Liver (tissue), 9 donors: ENCODE results near the gene CFAP157. TPM values are rescaled to one million over a fixed set of nuclear protein-coding genes. Genes with fewer than 3 reads are reported as not detected.

ENCODE experiments used
- DNase-seq: peaks from one replicate; pipeline ENCODE4 v3.0.0-alpha.2; 2017; ENCODE audit warnings: low spot score
- H3K27ac ChIP-seq, 2 donors: one replicate each; pipeline ENCODE4 v1.7.0; 2013; ENCODE audit warnings: inconsistent platforms in 2 of 2, low read length in 2 of 2, control low read depth in 1 of 2, low read depth in 1 of 2, mild to moderate bottlenecking in 1 of 2
- H3K27me3 ChIP-seq, 4 donors: one replicate each; pipeline versions ENCODE4 v1.6.1 to v1.7.0; 2013; ENCODE audit warnings: low read length in 3 of 4, inconsistent platforms in 1 of 4, mild to moderate bottlenecking in 1 of 4, moderate library complexity in 1 of 4; ENCODE audit not compliant: control insufficient read depth in 4 of 4, insufficient read depth in 4 of 4
- H3K36me3 ChIP-seq, 4 donors: one replicate each; pipeline versions ENCODE4 v1.6.1 to v1.7.0; 2013; ENCODE audit warnings: low read length in 3 of 4, mild to moderate bottlenecking in 3 of 4, low read depth in 1 of 4, moderate library complexity in 1 of 4; ENCODE audit not compliant: control insufficient read depth in 4 of 4, insufficient read depth in 3 of 4
- H3K4me1 ChIP-seq, 4 donors: one replicate each; pipeline versions ENCODE4 v1.6.1 to v1.7.0; 2013; ENCODE audit warnings: low read length in 3 of 4, mild to moderate bottlenecking in 3 of 4, moderate library complexity in 1 of 4; ENCODE audit not compliant: control insufficient read depth in 4 of 4, insufficient read depth in 4 of 4
- H3K4me3 ChIP-seq, 3 donors: one replicate each; pipeline versions ENCODE4 v1.6.1 to v1.7.0; 2013; ENCODE audit warnings: low read length in 3 of 3, control low read depth in 1 of 3, low read depth in 1 of 3, mild to moderate bottlenecking in 1 of 3
- H3K9ac ChIP-seq, 2 donors: one replicate each; pipeline ENCODE4 v1.7.0; 2013; ENCODE audit warnings: low read length in 2 of 2, mild to moderate bottlenecking in 2 of 2, moderate library complexity in 2 of 2, control low read depth in 1 of 2, low read depth in 1 of 2
- H3K9me3 ChIP-seq, 4 donors: one replicate each; pipeline versions ENCODE4 v1.6.1 to v1.7.0; 2013; ENCODE audit warnings: low read length in 3 of 4; ENCODE audit not compliant: control insufficient read depth in 4 of 4
- EGR1 ChIP-seq, 2 donors: IDR thresholded peaks; 2 replicates each; pipeline ENCODE4 v1.6.1; 2016 to 2018; ENCODE audit warnings: antibody characterized with exemption in 2 of 2, low read depth in 2 of 2
- FOXA1 ChIP-seq: IDR thresholded peaks from 2 replicates; pipeline ENCODE4 v1.6.1; 2016; ENCODE audit warnings: antibody characterized with exemption
- GABPA ChIP-seq, 2 donors: IDR thresholded peaks in 1 of 2; conservative IDR thresholded peaks in 1 of 2; 2 replicates each; pipeline ENCODE4 v1.6.1; 2016; ENCODE audit warnings: antibody characterized with exemption in 2 of 2, mild to moderate bottlenecking in 1 of 2, moderate library complexity in 1 of 2
- HNF4G ChIP-seq: IDR thresholded peaks from 2 replicates; pipeline ENCODE4 v1.6.1; 2016; ENCODE audit warnings: antibody characterized with exemption
- JUND ChIP-seq, 2 donors: IDR thresholded peaks; 2 replicates each; pipeline ENCODE4 v1.6.1; 2016; ENCODE audit warnings: antibody characterized with exemption in 2 of 2
- NR2F2 ChIP-seq: IDR thresholded peaks from 2 replicates; pipeline ENCODE4 v1.6.1; 2016; ENCODE audit warnings: antibody characterized with exemption
- SP1 ChIP-seq: IDR thresholded peaks from 2 replicates; pipeline ENCODE4 v1.6.1; 2018; ENCODE audit warnings: antibody characterized with exemption, mild to moderate bottlenecking
- TAF1 ChIP-seq: conservative IDR thresholded peaks from 2 replicates; pipeline ENCODE4 v1.6.1; 2016; ENCODE audit warnings: antibody characterized with exemption, mild to moderate bottlenecking
- YY1 ChIP-seq: IDR thresholded peaks from 2 replicates; pipeline ENCODE4 v1.6.1; 2016; ENCODE audit warnings: antibody characterized with exemption, mild to moderate bottlenecking
- WGBS: extraction: QIAGEN DNeasy Blood & Tissue Kit; methylation state at CpG from one replicate; pipeline ENCODE4 v1.1.7; 2013; 5-methylcytosine and 5-hydroxymethylcytosine counted together
- polyA plus RNA-seq, 2 donors: library from polyadenylated mRNA; stranded (reverse) in 1 of 2; unstranded in 1 of 2; fragments of 200-250 nt in 1 of 2; fragments of >200 nt in 1 of 2; fragmentation: Nextera tagmentation in 1 of 2; extraction: Ambion mirVana in 1 of 2; gene quantifications; one replicate each; pipeline versions ENCODE4 v1.2.1 to v1.2.3, GENCODE V29; 2013 to 2015
- total RNA-seq, 2 donors: library from RNA; depleted of rRNA; stranded (reverse); fragments of >200 nt; gene quantifications; one replicate each; pipeline ENCODE4 v1.2.3, GENCODE V29; 2014
- TF ChIP-seq, protein P1 (sequence below): IDR thresholded peaks from 2 replicates; pipeline ENCODE4 v1.6.1; 2016; ENCODE audit warnings: antibody characterized with exemption, mild to moderate bottlenecking
- TF ChIP-seq, protein P2 (sequence below): IDR thresholded peaks from 2 replicates; pipeline ENCODE4 v1.6.1; 2016; ENCODE audit warnings: antibody characterized with exemption
- TF ChIP-seq, protein P3 (sequence below): fragments of 150-350 bp; IDR thresholded peaks from 2 replicates; pipeline ENCODE4 v1.5.1; 2017; ENCODE audit warnings: improper control_type of control experiment, low read depth, low read length; ENCODE audit not compliant: missing input control
- donor health status: healthy.
- donor health status: healthy.
- donor health status: healthy.
- donor health status: healthy.
- donor health status: healthy.

CFAP157 gene
- total and polyA plus RNA-seq, 4 donors = 0.07 to 0.22 TPM; not detected in 2

DNA sequence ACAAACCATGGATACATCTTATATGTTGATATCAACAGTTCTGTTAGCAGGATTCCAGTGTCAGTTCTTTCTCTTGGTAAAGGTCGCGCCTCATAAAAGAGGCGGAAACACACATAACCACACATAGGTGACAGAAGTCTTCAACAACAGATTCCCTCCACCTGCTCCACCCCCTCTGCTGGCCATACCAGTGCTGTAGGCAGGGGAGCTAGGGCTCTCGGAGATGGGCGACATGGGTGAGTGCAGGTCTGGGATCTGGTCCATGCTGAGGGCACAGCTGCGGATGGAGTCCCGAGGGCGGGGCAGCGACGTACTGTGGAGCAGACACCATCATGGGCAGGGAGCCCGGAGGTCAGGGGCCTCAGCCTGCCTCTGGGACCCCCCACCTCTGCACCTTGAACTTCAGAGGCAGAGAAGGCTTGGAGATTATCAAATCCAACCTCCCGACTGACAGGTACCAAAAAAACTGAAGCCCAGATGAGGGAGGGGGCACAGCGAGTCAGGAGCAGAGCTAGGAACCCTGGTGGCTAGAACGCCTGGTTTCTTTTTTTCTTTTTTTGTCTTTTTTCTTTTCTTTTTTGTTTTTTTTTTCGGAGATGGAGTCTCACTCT, 40.3 kb downstream of the CFAP157 start:
- 62% methylated on average over 15 of the region's 15 CpGs for WGBS

DNA sequence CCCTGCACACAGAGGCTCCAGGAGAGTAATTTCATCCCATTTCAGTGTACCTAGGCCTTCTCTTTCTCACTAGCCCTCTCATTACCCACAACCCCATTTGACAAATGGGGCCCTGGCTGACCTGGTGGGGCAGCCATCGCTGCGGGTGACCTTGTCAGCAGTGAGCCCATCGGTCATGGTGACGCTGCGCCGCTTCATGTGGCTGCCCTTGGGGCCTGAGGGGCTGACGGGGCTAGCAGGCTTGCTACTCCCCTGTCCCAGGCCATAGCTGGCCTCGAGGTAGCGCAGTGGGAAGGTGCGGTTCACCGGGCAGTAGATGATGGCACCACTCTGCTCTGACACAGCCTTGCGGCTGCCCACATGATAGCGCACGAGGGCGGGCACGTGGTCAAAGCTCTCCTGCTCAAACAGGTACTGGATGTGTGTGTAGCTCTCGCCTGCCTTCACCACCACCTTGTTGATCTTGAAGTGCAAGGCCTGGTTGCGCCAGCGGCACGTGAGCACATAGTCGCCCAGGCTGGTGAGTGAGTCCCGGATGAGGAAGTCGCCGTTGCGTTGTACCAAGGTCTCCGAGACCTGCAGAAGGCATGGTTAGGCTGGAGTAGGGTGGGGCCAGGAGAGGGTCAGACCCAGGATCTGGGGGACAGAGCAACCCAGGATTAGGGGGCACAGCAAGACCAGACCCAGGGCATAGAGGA, 42.5 kb downstream of the CFAP157 start:
- Histone ChIP-seq H3K9ac (no peak overlapping the region), H3K27ac (no peak overlapping the region), H3K4me1 (peaks cover 0 to 2% (median 0%) of the 10 kb centered on the region in 4 donors), H3K36me3 (peaks cover 0 to 6% (median 2%) of the 10 kb centered on the region in 4 donors), H3K9me3 (no peaks in the 10 kb centered on the region), H3K27me3 (no peaks in the 10 kb centered on the region), H3K4me3 (no peak overlapping the region)
- DNase-seq = no peak
- TF ChIP-seq, protein P1, sequence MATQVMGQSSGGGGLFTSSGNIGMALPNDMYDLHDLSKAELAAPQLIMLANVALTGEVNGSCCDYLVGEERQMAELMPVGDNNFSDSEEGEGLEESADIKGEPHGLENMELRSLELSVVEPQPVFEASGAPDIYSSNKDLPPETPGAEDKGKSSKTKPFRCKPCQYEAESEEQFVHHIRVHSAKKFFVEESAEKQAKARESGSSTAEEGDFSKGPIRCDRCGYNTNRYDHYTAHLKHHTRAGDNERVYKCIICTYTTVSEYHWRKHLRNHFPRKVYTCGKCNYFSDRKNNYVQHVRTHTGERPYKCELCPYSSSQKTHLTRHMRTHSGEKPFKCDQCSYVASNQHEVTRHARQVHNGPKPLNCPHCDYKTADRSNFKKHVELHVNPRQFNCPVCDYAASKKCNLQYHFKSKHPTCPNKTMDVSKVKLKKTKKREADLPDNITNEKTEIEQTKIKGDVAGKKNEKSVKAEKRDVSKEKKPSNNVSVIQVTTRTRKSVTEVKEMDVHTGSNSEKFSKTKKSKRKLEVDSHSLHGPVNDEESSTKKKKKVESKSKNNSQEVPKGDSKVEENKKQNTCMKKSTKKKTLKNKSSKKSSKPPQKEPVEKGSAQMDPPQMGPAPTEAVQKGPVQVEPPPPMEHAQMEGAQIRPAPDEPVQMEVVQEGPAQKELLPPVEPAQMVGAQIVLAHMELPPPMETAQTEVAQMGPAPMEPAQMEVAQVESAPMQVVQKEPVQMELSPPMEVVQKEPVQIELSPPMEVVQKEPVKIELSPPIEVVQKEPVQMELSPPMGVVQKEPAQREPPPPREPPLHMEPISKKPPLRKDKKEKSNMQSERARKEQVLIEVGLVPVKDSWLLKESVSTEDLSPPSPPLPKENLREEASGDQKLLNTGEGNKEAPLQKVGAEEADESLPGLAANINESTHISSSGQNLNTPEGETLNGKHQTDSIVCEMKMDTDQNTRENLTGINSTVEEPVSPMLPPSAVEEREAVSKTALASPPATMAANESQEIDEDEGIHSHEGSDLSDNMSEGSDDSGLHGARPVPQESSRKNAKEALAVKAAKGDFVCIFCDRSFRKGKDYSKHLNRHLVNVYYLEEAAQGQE = no peak
- TF ChIP-seq YY1 (no peak), GABPA (IDR thresholded peaks at IDR 0.05 in 1 of 2, conservative IDR thresholded peaks at IDR 0.05 in 1 of 2) (no peak), EGR1 (IDR thresholded peaks at IDR 0.05; ENCODE audit: low read depth in 2 of 2) (no peak), HNF4G (no peak), JUND (IDR thresholded peaks at IDR 0.05) (no peak), NR2F2 (no peak), SP1 (no peak), FOXA1 (no peak)
- TF ChIP-seq, protein P2, sequence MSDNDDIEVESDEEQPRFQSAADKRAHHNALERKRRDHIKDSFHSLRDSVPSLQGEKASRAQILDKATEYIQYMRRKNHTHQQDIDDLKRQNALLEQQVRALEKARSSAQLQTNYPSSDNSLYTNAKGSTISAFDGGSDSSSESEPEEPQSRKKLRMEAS = no peak
- 90% methylated on average over 26 of the region's 26 CpGs for WGBS

More for the DNA sequence above, 40.3 kb downstream of the CFAP157 start:
- Histone ChIP-seq H3K36me3 (peaks cover 0 to 6% (median 2%) of the 10 kb centered on the region in 4 donors), H3K9me3 (no peaks in the 10 kb centered on the region), H3K4me3 (no peak overlapping the region), H3K4me1 (no peaks in the 10 kb centered on the region), H3K27ac (no peak overlapping the region), H3K9ac (no peak overlapping the region), H3K27me3 (no peaks in the 10 kb centered on the region)
- DNase-seq = no peak
- TF ChIP-seq, protein P3, sequence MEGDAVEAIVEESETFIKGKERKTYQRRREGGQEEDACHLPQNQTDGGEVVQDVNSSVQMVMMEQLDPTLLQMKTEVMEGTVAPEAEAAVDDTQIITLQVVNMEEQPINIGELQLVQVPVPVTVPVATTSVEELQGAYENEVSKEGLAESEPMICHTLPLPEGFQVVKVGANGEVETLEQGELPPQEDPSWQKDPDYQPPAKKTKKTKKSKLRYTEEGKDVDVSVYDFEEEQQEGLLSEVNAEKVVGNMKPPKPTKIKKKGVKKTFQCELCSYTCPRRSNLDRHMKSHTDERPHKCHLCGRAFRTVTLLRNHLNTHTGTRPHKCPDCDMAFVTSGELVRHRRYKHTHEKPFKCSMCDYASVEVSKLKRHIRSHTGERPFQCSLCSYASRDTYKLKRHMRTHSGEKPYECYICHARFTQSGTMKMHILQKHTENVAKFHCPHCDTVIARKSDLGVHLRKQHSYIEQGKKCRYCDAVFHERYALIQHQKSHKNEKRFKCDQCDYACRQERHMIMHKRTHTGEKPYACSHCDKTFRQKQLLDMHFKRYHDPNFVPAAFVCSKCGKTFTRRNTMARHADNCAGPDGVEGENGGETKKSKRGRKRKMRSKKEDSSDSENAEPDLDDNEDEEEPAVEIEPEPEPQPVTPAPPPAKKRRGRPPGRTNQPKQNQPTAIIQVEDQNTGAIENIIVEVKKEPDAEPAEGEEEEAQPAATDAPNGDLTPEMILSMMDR = no peak
- TF ChIP-seq EGR1 (IDR thresholded peaks at IDR 0.05; ENCODE audit: low read depth in 2 of 2) = no peak
- no peak for TF ChIP-seq TAF1
- TF ChIP-seq HNF4G = no peak
- no peak for TF ChIP-seq JUND (IDR thresholded peaks at IDR 0.05)
